Activated CD4-positive, alpha-beta T cell treated with anti-CD3 and anti-CD28 coated beads for 24 hours (primary cell): ENCODE data around the gene NSUN5.
"Not testable (repeated sequence)": the region's sequence is repeated elsewhere in the genome, so short reads cannot be mapped to it uniquely, and the experiment has no call there.

Experiments
- DNase-seq, 2 donors: peaks; one replicate each; pipeline ENCODE4 v3.0.0-alpha.2; 2020; ENCODE audit warnings: low read depth in 2 of 2

Gene NSUN5

DNA sequence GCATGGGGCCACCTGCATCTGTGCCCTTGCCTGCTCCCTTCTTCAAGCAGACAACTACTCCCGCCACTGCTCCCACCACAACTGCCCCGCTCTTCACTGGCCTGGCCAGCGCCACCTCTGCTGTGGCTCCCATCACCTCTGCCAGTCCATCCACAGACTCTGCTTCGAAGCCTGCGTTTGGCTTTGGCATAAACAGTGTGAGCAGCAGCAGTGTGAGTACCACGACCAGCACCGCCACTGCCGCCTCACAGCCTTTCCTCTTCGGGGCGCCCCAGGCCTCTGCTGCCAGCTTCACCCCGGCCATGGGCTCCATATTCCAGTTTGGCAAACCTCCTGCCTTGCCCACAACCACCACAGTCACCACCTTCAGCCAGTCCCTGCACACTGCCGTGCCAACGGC, 11.4 kb downstream of the NSUN5 start:
- DNase-seq = not testable (repeated sequence)

DNA sequence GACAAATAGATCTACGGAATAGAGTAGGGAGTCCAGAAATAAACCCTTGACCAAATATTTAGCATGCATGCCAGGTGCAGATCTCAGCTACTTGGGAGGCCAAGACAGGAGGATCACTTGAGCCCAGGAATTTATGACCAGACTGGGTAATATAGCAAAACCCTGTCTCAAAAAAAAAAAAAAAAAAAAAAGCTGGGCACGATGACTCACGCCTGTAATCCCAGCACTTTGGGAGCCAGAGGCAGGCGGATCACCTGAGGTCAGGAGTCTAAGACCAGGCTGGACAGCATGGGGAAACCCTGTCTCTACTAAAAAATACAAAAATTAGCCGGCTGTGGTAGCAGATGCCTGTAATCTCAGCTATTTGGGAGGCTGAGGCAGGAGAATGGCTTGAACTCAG, 31.4 kb downstream of the NSUN5 start:
- not testable (repeated sequence) for DNase-seq

DNA sequence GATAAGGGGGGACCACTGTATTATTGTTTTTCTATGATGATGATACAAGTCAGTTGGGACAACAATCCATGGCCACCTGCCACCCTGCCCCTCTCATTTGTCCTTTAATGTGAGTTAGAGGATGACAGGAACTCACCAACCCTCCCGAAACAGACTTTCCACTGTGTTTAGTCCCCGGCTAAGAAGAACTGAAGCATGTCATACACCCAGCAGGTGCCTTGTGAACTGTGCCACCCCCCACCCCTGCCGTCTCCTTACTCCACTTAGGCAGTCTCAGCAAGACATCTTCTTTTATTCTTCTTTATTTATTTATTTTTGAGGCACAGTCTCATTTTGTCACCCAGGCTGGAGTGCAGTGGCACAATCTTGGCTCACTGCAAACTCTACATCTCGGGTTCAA, 40.8 kb downstream of the NSUN5 start:
- not testable (repeated sequence) for DNase-seq

DNA sequence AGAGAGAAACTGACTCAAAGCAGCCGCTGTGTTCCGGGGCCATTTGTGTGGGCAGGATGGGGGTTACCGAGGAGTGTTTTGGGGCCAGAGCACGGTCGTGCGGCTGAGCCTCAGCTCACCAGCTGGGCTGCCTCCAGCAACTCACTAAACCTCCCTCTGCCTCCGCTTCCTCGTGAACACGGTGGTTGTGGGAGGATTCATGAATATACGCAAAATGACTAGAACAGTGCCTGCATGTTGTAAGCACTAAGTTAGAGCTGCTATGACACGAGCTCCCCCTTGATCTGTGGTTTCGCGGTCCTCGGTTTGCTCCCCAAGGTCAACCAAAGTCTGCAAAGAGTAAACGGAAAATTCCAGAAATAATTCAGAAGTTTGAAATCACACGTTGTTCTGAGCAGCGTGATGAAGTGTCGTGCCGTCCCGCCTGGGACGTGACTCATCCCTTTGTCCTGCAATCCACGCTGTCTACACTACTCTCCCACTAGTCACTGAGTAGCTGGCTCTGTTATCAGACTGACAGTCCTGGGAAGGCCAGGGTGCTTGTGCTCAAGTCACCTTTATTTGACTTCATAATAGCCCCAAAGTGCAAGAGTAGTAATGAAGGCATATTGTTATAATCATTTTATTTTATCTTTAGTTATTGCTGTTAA, 41.8 kb downstream of the NSUN5 start:
- not testable (repeated sequence) for DNase-seq

DNA sequence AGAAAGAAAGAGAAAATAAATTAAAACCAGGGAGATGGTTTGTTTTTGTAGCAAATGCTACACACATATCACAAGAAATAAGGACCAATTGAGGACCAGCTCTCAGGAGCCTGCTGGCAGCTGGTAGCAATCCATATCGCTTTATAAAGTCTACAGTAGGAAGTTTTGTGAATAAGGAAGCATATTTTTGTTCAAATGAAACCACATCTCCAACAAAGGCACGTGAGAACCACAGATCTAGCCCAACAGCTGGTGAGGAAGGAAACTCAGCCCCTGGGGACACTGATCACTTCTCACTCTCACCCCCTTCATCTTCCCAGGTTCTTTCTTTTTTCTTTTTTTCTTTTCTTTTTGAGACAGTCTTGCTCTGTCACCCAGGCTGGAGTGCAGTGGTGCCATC, 46.2 kb downstream of the NSUN5 start:
- DNase-seq = not testable (repeated sequence)
